HG03135 (cell line): ENCODE results near the gene CCDC93.

ENCODE experiments used
- ATAC-seq: cut with Tn5 transposase; IDR thresholded peaks from one replicate; pipeline ENCODE4 v1.9.1; 2021; ENCODE audit warnings: mild to moderate bottlenecking, moderate library complexity; ENCODE audit not compliant: unreplicated experiment

Gene CCDC93

GRCh38 chr2:117958186-117958585 is 55.7 kb downstream of the CCDC93 start:
- ATAC-seq = no peak

- no peak for ATAC-seq
Measured at GRCh38 chr2:117957616-117958015, 56.3 kb downstream of the CCDC93 start.

- no peak for ATAC-seq
Measured at GRCh38 chr2:117956036-117956796, 57.7 kb downstream of the CCDC93 start.

- no peak for ATAC-seq
Measured at GRCh38 chr2:117953231-117953630, 60.6 kb downstream of the CCDC93 start.

GRCh38 chr2:117952701-117953100 is 61.2 kb downstream of the CCDC93 start:
- ATAC-seq = no peak

- no peak for ATAC-seq
Measured at GRCh38 chr2:117952228-117952627, 61.6 kb downstream of the CCDC93 start.

GRCh38 chr2:117949806-117950205 is 64.1 kb downstream of the CCDC93 start:
- no peak for ATAC-seq

GRCh38 chr2:117948615-117949014 is 65.3 kb downstream of the CCDC93 start:
- ATAC-seq = no peak

- ATAC-seq = no peak
Measured at GRCh38 chr2:117945296-117945695, 68.6 kb downstream of the CCDC93 start.

- ATAC-seq = no peak
Measured at GRCh38 chr2:117944816-117945215, 69.1 kb downstream of the CCDC93 start.

- no peak for ATAC-seq
Measured at GRCh38 chr2:117943013-117943672, 70.7 kb downstream of the CCDC93 start.

GRCh38 chr2:117942551-117942950 is 71.3 kb downstream of the CCDC93 start:
- ATAC-seq = no peak

GRCh38 chr2:117941693-117942092 is 72.2 kb downstream of the CCDC93 start:
- ATAC-seq = no peak

- no peak for ATAC-seq
Measured at GRCh38 chr2:117940436-117940835, 73.4 kb downstream of the CCDC93 start.

GRCh38 chr2:117938611-117939010 is 75.3 kb downstream of the CCDC93 start:
- no peak for ATAC-seq

GRCh38 chr2:117936871-117937428 is 76.9 kb downstream of the CCDC93 start:
- ATAC-seq = no peak

GRCh38 chr2:117935954-117936353 is 77.9 kb downstream of the CCDC93 start:
- no peak for ATAC-seq

- no peak for ATAC-seq
Measured at GRCh38 chr2:117935456-117935855, 78.4 kb downstream of the CCDC93 start.

GRCh38 chr2:117933884-117934354 is 80.0 kb downstream of the CCDC93 start:
- no peak for ATAC-seq

GRCh38 chr2:117931978-117932377 is 81.9 kb downstream of the CCDC93 start:
- no peak for ATAC-seq

- ATAC-seq = no peak
Measured at GRCh38 chr2:117931266-117931665, 82.6 kb downstream of the CCDC93 start.

- ATAC-seq = no peak
Measured at GRCh38 chr2:117930775-117931174, 83.1 kb downstream of the CCDC93 start.
